Esophagus (tissue), 2 donors: ENCODE measurements around the gene FRMD4A. TPM values are rescaled to one million over a fixed set of nuclear protein-coding genes. Genes with fewer than 3 reads are reported as not detected.

Experiments used
- H3K27ac ChIP-seq, 2 donors: one replicate each; pipeline ENCODE4 v1.5.1; 2013; ENCODE audit warnings: low read depth in 2 of 2, mild to moderate bottlenecking in 2 of 2, inconsistent platforms in 1 of 2, low read length in 1 of 2, moderate library complexity in 1 of 2
- H3K27me3 ChIP-seq, 2 donors: one replicate each; pipeline ENCODE4 v1.6.1; 2013; ENCODE audit warnings: low read length in 2 of 2, control low read depth in 1 of 2, mild to moderate bottlenecking in 1 of 2; ENCODE audit not compliant: insufficient read depth in 2 of 2, control insufficient read depth in 1 of 2
- H3K36me3 ChIP-seq, 2 donors: one replicate each; pipeline ENCODE4 v1.6.1; 2013; ENCODE audit warnings: low read length in 1 of 2; ENCODE audit not compliant: control insufficient read depth in 2 of 2, insufficient read depth in 2 of 2
- H3K4me1 ChIP-seq, 2 donors: one replicate each; pipeline ENCODE4 v1.6.1; 2013; ENCODE audit warnings: low read length in 1 of 2; ENCODE audit not compliant: control insufficient read depth in 2 of 2, insufficient read depth in 2 of 2
- H3K4me3 ChIP-seq, 2 donors: one replicate each; pipeline ENCODE4 v1.5.1; 2013; ENCODE audit warnings: low read length in 2 of 2, mild to moderate bottlenecking in 2 of 2, low read depth in 1 of 2, moderate library complexity in 1 of 2
- H3K9me3 ChIP-seq, 2 donors: one replicate each; pipeline ENCODE4 v1.6.1; 2013; ENCODE audit warnings: mild to moderate bottlenecking in 2 of 2, low read depth in 1 of 2, low read length in 1 of 2, moderate library complexity in 1 of 2; ENCODE audit not compliant: control insufficient read depth in 2 of 2, insufficient read depth in 1 of 2
- WGBS, 2 donors: extraction: QIAGEN DNeasy Blood & Tissue Kit; methylation state at CpG; one replicate each; pipeline ENCODE4 v1.1.7; 2013; 5-methylcytosine and 5-hydroxymethylcytosine counted together
- polyA plus RNA-seq, 2 donors: library from polyadenylated mRNA; stranded (reverse); fragments of 200-250 nt; gene quantifications; one replicate each; pipeline ENCODE4 v1.2.3, GENCODE V29; 2013
- donor health status: healthy with polysubstance abuse.
- donor health status: Bipolar disorder and iron deficiency.

Gene FRMD4A
- polyA plus RNA-seq, 2 donors, result 9.3 to 12.6 TPM

DNA sequence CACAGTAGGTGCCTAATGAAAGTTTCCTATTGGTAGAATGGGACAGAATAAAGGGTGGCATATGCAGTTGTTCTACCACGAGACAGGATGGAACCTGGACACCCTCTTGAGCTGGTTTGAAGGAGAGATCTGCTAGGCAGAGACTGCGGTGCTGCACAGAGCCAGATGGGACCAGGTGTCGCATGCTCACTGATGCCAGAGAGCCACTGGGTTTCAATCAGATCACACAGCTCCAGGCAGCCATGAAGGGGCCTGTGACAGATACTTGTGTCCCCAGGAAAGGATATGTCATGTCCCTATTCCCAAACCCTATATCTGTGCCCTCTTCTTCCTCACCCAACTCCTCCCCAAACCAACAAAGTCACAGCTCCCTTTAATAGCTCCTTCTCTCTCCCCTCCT lies 508.2 kb downstream of the FRMD4A start:
- H3K9me3 ChIP-seq, result no peaks in the 10 kb centered on the region
- no peak overlapping the region for H3K4me3 ChIP-seq
- no peak overlapping the region for H3K27ac ChIP-seq
- H3K36me3 ChIP-seq, result no peaks in the 10 kb centered on the region
- WGBS, 2 donors, result 88 to 92% methylated on average over 3 of the region's 3 CpGs
- no peaks in the 10 kb centered on the region for H3K4me1 ChIP-seq
- H3K27me3 ChIP-seq, result no peaks in the 10 kb centered on the region

DNA sequence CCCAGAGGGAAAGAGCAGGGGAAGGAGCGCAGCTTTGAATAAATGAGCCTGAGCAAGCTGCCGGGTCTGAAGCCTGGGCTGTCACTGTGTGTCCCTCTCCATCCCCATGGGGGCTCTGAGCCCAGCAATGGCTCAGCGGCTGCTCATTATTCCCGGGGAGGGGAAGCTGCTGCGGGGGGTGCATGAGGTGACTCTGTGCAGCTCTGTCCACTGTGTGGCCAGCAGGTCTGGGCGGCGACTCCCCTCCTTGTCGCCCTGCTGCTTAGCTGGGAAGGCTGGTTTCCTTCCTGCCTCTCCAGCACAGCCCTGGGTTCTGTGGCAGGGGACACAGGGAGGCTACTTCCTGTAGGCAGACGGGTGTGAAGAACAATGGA lies 509.8 kb downstream of the FRMD4A start:
- Histone ChIP-seq H3K36me3 (no peaks in the 10 kb centered on the region), H3K9me3 (no peaks in the 10 kb centered on the region), H3K4me3 (no peak overlapping the region), H3K27me3 (no peaks in the 10 kb centered on the region), H3K27ac (no peak overlapping the region), H3K4me1 (no peaks in the 10 kb centered on the region)
- WGBS, 2 donors, result 71 to 72% methylated on average over 9 of the region's 9 CpGs

DNA sequence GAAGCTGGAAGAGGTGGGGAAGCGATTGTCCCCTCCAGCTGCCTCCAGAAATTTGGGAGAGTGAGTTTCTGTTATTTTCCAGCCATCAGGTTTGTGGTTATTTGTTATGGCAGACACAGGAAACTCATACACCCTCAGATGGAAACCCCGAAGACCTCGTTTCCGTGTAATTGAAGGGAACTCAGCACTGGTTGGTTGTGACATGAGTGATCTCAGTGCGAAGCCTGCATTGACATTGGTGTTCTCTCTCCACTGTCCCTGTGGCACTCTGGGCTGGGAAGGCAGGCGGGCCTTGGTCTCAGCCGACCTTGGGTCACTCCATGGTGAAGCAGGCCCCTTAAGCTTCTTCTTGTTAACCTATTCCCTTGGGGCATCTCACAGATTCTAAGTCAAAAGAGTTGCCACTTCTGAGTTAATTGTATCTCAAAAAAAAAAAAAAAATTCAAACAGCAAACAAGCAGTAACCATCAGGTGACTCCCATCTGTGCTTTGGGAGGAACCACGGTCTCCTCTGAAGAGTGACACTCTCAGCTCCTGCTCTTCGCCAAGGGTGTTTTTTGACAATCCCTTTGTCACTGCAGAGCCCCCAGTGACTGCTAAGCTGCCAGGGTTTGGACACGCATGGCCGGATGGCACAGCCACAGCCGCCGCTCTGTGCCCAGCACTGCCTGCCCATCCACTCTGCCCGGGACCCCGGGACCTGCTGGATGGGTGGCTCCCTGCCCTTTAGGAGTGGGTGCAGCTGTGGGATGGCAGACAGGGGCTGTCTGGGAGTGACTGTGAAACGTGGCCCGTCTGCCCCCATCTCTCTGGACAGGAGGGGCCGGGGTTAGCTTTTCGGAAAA lies 510.4 kb downstream of the FRMD4A start:
- Histone ChIP-seq H3K9me3 (no peaks in the 10 kb centered on the region), H3K4me1 (no peaks in the 10 kb centered on the region), H3K27ac (no peak overlapping the region), H3K27me3 (no peaks in the 10 kb centered on the region), H3K4me3 (no peak overlapping the region), H3K36me3 (no peaks in the 10 kb centered on the region)
- WGBS, 2 donors, result 81 to 82% methylated on average over 19 of the region's 19 CpGs

DNA sequence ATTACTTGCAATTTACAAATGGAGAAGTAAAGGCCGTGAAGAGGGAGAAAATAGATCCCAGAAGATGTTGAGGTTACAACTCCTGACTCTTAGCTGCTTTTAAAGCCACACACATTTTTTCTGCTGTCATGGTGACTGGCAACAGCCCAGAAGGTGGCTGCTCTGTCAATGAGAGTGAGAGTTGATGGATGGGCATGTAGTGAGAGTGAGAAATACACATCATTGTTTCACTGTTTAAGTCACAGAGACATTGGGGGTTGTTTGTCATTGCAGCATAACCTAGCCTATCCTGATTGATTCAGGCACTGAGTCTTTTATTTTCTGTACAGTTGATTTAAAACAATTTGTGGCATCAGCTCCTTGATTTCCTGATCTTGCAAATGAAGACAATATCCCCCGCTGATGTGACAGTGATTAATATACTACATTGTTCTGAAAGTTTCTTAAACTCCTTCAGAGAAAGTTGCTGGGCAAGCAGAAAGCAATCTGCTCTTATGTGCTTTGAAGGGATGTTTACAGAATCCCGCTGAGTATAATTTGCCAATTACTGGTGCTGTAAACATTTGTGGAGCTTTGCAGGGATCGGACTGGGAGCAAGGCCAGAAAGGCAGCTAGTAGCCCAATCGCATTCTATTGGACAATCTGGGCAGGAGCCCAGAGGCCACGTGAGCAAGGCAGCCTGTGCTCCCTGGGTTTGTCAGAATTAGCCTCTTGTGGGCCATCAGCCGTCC lies 514.4 kb downstream of the FRMD4A start:
- H3K27ac ChIP-seq, result no peak overlapping the region
- H3K4me3 ChIP-seq, result no peak overlapping the region
- no peaks in the 10 kb centered on the region for H3K27me3 ChIP-seq
- no peaks in the 10 kb centered on the region for H3K36me3 ChIP-seq
- 51 to 58% methylated on average over 7 of the region's 7 CpGs for WGBS, 2 donors
- no peaks in the 10 kb centered on the region for H3K4me1 ChIP-seq
- no peaks in the 10 kb centered on the region for H3K9me3 ChIP-seq

DNA sequence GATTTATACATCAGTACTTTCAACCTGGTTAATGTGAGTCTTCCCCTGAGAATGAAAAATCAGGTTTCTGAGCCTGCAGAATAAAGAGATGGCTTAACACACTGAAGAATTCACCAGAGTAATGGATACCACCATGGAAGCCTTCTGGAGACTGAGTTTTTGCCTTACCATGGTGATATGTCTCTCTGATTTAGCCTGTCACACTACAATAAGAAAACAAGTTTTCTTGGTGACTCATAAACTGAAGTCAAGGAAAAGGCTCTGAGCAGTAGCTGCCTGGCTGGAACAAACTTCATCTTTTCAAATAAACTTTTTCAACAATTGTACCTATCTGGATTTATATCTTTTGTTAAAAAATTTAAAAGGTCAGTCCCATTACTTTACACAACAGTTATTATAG lies 515.0 kb downstream of the FRMD4A start:
- H3K27ac ChIP-seq, result no peak overlapping the region
- no peaks in the 10 kb centered on the region for H3K4me1 ChIP-seq
- no peak overlapping the region for H3K4me3 ChIP-seq
- H3K9me3 ChIP-seq, result no peaks in the 10 kb centered on the region
- H3K27me3 ChIP-seq, result no peaks in the 10 kb centered on the region
- H3K36me3 ChIP-seq, result no peaks in the 10 kb centered on the region

DNA sequence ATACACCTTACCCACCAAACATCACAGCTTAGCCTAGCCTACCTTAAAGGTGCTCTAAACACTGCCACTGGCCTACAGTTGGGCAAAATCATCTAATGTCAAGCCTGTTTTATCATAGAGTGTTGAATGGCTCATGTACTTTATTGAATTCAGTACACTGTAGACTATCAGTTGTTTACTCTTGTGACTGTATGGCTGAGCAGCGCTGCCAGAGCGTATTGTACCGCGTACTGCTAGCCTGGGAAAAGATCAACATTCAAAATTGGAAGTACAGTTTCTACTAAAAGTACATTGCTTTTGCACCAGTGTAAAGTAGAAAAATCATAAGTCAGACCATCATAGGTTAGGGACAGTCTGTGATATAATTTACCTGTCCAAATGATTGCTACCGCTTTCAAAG lies 517.2 kb downstream of the FRMD4A start:
- 89 to 95% methylated on average over 5 of the region's 5 CpGs for WGBS, 2 donors
- Histone ChIP-seq H3K27ac (no peak overlapping the region), H3K36me3 (no peaks in the 10 kb centered on the region), H3K27me3 (no peaks in the 10 kb centered on the region), H3K9me3 (no peaks in the 10 kb centered on the region), H3K4me1 (peaks cover 0 to 1% of the 10 kb centered on the region in 2 donors), H3K4me3 (no peak overlapping the region)

DNA sequence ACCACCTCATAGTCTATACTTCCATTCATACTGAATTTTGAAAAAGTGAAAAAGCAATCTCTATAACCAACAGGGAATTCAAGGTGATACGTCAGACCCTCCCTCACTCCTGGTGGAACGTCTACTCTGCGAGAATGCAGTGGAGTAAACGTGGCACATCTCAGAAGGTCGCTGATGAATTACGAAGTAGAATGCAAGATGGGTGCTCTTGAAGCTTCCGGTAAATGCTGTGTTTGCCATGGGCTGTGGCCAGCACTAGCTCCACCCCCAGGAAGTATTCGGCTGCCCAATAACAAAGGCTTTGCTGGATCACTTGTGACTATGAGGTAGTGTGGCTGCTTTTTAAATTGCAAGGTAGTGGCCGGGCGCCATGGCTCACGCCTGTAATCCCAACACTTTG lies 517.9 kb downstream of the FRMD4A start:
- H3K4me3 ChIP-seq, result no peak overlapping the region
- no peaks in the 10 kb centered on the region for H3K9me3 ChIP-seq
- H3K27me3 ChIP-seq, result no peaks in the 10 kb centered on the region
- WGBS, 2 donors, result 92 to 97% methylated on average over 11 of the region's 11 CpGs
- no peak overlapping the region for H3K27ac ChIP-seq
- peaks cover 0 to 2% of the 10 kb centered on the region in 2 donors for H3K4me1 ChIP-seq
- H3K36me3 ChIP-seq, result no peaks in the 10 kb centered on the region

DNA sequence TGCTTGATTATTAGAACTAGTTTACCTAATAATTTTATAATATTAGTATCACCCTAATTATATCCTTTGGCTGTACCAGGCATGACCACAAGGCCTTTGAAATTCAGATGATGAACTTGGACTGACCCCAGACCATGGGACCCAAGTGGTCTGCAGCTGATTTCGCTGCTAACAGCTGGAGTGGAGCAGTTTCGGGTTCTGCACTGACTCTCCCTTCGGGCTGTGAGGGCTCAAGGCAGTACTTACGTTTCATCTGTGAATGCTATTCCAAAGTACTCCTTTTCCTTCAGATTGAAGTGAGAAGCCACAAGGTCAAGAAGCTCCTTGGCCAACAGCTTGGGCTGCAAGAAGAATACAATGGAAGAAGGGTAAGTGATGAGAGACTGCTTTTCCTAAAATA lies 520.2 kb downstream of the FRMD4A start:
- Histone ChIP-seq H3K4me3 (no peak overlapping the region), H3K27ac (no peak overlapping the region), H3K4me1 (peaks cover 0 to 2% of the 10 kb centered on the region in 2 donors), H3K27me3 (no peaks in the 10 kb centered on the region), H3K9me3 (no peaks in the 10 kb centered on the region), H3K36me3 (no peaks in the 10 kb centered on the region)
- WGBS, 2 donors, result 88 to 89% methylated on average over 4 of the region's 4 CpGs

DNA sequence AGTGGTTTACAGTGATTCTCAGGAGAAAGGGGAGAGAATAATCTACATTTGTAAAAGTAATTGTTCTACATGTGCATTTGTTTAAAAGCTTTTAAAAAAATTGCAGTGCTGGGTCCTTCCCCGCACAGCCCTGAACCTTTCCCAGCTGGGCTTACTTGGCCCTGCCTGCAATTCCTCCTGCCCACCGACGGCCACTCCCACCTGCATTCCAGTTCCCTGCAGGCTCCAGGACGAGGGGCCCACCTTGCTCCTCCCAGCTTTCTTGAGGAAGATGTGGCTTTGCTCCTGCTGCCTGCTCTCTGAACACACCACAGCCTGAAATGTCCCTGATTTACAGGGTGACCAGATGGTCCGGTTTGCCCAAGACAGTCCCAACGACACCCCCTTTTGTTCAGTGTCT lies 521.3 kb downstream of the FRMD4A start:
- WGBS, 2 donors, result 58 to 69% methylated on average over 6 of the region's 6 CpGs

More for the DNA sequence above, 521.3 kb downstream of the FRMD4A start:
- Histone ChIP-seq H3K4me3 (no peak overlapping the region), H3K9me3 (no peaks in the 10 kb centered on the region), H3K4me1 (peaks cover 0 to 2% of the 10 kb centered on the region in 2 donors), H3K27ac (no peak overlapping the region), H3K36me3 (no peaks in the 10 kb centered on the region), H3K27me3 (no peaks in the 10 kb centered on the region)
